Loucy (cell line): ENCODE results near the gene ESPL1.
A peak's percentile ranks its signal among the peaks of the same experiment; 100 is the strongest.

Experiments
- H2AFZ ChIP-seq: fragments of 200-600 bp; sonication (generic); 2 replicates; pipeline ENCODE4 v1.6.0; 2016; ENCODE audit warnings: antibody characterized with exemption, mild to moderate bottlenecking, low read length, moderate library complexity
- H3F3A ChIP-seq: fragments of 200-600 bp; 2 replicates; pipeline ENCODE4 v1.6.0; 2016; ENCODE audit warnings: antibody characterized with exemption, low read depth, mild to moderate bottlenecking
- H3K27me3 ChIP-seq: fragments of 200-600 bp; sonication (generic); 2 replicates; pipeline ENCODE4 v1.6.1; 2014; ENCODE audit warnings: low read length, mild to moderate bottlenecking; ENCODE audit not compliant: insufficient read depth, poor library complexity, severe bottlenecking
- H3K36me3 ChIP-seq: fragments of 200-600 bp; sonication (generic); 2 replicates; pipeline ENCODE4 v1.6.1; 2016; ENCODE audit warnings: low read length; ENCODE audit not compliant: insufficient read depth
- H3K4me1 ChIP-seq: fragments of 200-600 bp; sonication (generic); 2 replicates; pipeline ENCODE4 v1.5.1; 2014; ENCODE audit warnings: low read length, mild to moderate bottlenecking; ENCODE audit not compliant: insufficient read depth, poor library complexity, severe bottlenecking
- H3K4me2 ChIP-seq: fragments of 200-600 bp; sonication (generic); 2 replicates; pipeline ENCODE4 v1.6.0; 2014; ENCODE audit warnings: antibody characterized with exemption, low read length, low read depth, mild to moderate bottlenecking; ENCODE audit not compliant: poor library complexity, severe bottlenecking
- H3K4me3 ChIP-seq: fragments of 200-600 bp; sonication (generic); 2 replicates; pipeline ENCODE4 v1.5.1; 2014; ENCODE audit warnings: low read length, mild to moderate bottlenecking, mixed read lengths; ENCODE audit not compliant: poor library complexity, severe bottlenecking
- H3K79me2 ChIP-seq: fragments of 200-600 bp; sonication (generic); 2 replicates; pipeline ENCODE4 v1.6.1; 2014; ENCODE audit warnings: low read length; ENCODE audit not compliant: insufficient read depth
- H3K9ac ChIP-seq: fragments of 200-600 bp; sonication (generic); 2 replicates; pipeline ENCODE4 v1.6.0; 2014; ENCODE audit warnings: mild to moderate bottlenecking, low read depth, low read length, moderate library complexity; ENCODE audit not compliant: poor library complexity, severe bottlenecking
- H3K9me2 ChIP-seq: fragments of 200-600 bp; sonication (generic); replicated peaks from 2 replicates; pipeline ENCODE4 v1.6.1; 2016; ENCODE audit warnings: low read depth, low read length, mixed read lengths
- H3K9me3 ChIP-seq: fragments of 200-600 bp; sonication (generic); 2 replicates; pipeline ENCODE4 v1.6.1; 2014; ENCODE audit warnings: mild to moderate bottlenecking, antibody characterized with exemption, low read length, low read depth; ENCODE audit not compliant: insufficient read depth
- H4K20me1 ChIP-seq: fragments of 200-600 bp; sonication (generic); 2 replicates; pipeline ENCODE4 v1.6.0; 2014; ENCODE audit warnings: antibody characterized with exemption, low read length, mild to moderate bottlenecking; ENCODE audit not compliant: insufficient read depth, poor library complexity, severe bottlenecking
- EZH2phosphoT487 ChIP-seq: fragments of 200-600 bp; IDR thresholded peaks from 2 replicates; pipeline ENCODE4 v1.6.1; 2018; ENCODE audit warnings: antibody characterized with exemption, mild to moderate bottlenecking, moderate library complexity, borderline replicate concordance
- TF ChIP-seq, protein P1 (sequence below): fragments of 200-600 bp; sonication (generic); conservative IDR thresholded peaks from 2 replicates; pipeline ENCODE4 v1.5.1; 2014; ENCODE audit warnings: mild to moderate bottlenecking, antibody characterized with exemption, low read length

ESPL1 gene

DNA sequence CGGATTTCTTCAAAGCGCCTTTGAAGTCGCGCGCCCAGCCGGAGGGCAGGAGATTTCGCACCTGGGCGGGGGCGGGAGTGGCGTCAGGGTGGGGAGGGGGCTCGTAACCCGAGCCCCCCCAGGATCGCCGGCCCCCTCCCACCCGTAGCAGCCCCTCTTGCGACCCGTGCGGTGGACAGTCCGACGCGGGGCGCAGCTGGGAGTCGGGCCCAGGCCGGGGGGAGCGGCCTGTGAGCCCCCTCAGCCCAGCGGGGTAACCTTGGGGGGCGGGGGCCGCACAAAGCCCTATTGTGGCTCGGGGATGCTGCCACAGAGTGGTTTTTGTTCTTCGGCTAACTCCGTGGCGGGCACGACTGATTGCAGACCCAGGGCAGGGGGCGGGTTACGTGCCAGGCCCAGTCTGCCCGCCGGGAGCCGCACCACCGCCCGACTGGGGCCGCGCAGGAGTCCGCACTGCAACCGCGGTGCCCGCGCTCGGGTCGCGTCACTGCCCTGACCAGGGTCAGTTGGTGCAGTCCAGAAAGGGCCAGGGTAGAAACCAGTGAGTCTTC lies 57.5 kb downstream of the ESPL1 start:
- Histone ChIP-seq H3K36me3 (no peaks in the 10 kb centered on the region), H2AFZ (peak overlapping the region; percentile 87), H3K9me3 (no peaks in the 10 kb centered on the region), H3K9ac (peak overlapping the region; percentile 80), H3K79me2 (peaks cover 8% of the 10 kb centered on the region; the same call in 1 of the 2 replicates), H3K27me3 (no peaks in the 10 kb centered on the region), H3K4me3 (peak overlapping the region; percentile 78), H3K4me2 (peak overlapping the region; percentile 89), H3F3A (peaks cover 10% of the 10 kb centered on the region; the same call in 1 of the 2 replicates), H3K4me1 (peaks cover 30% of the 10 kb centered on the region), H4K20me1 (no peaks in the 10 kb centered on the region), H3K9me2 (no peaks in the 10 kb centered on the region)
- TF ChIP-seq, protein P1, sequence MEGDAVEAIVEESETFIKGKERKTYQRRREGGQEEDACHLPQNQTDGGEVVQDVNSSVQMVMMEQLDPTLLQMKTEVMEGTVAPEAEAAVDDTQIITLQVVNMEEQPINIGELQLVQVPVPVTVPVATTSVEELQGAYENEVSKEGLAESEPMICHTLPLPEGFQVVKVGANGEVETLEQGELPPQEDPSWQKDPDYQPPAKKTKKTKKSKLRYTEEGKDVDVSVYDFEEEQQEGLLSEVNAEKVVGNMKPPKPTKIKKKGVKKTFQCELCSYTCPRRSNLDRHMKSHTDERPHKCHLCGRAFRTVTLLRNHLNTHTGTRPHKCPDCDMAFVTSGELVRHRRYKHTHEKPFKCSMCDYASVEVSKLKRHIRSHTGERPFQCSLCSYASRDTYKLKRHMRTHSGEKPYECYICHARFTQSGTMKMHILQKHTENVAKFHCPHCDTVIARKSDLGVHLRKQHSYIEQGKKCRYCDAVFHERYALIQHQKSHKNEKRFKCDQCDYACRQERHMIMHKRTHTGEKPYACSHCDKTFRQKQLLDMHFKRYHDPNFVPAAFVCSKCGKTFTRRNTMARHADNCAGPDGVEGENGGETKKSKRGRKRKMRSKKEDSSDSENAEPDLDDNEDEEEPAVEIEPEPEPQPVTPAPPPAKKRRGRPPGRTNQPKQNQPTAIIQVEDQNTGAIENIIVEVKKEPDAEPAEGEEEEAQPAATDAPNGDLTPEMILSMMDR, result no peak
- TF ChIP-seq EZH2phosphoT487, result no peak

DNA sequence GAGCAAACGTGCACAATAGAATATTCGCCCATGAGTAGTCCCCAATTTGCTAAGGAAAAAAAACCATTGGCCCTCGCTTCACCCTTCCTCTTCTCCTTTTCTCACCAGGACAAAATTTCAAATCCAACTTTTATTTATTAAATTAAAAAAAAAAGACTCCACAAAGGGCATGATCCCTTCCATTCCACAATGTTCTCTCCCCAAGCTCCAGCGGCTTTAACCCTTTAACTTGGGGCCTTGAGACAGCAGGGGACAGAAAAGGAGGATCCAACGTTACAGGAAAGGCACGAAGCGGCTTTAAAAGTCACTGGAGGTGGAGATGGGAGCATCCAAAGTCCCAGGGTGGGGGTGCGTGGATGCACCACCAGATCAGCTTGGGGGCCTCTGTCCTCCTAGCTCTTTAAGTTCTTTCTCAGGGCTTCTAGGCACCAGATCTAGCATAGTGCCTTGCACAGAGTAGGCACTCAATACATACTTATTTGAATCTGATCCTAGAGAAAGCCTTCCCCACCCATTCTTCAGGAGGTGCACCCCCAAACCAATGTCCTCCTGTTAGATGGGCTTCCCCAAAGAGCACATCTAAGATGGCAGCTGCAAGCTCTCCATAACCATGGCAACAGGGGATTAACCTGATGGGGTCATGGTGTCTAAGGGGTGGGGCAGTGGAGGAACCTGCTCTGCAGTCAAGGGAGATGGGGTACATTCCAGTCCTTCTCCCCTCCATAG lies 58.5 kb downstream of the ESPL1 start:
- Histone ChIP-seq H3K27me3 (no peaks in the 10 kb centered on the region), H2AFZ (no peak overlapping the region), H3K4me1 (peaks cover 25% of the 10 kb centered on the region), H3K9me2 (no peaks in the 10 kb centered on the region), H4K20me1 (no peaks in the 10 kb centered on the region), H3K9ac (no peak overlapping the region), H3K36me3 (no peaks in the 10 kb centered on the region), H3F3A (peaks cover 10% of the 10 kb centered on the region; the same call in 1 of the 2 replicates), H3K79me2 (0 out of 2 replicates have a peak, but pooled peaks cover 4% of the 10 kb centered on the region), H3K4me2 (peak overlapping the region; percentile 89), H3K9me3 (no peaks in the 10 kb centered on the region), H3K4me3 (peak overlapping the region; percentile 78)
- TF ChIP-seq EZH2phosphoT487, result no peak
- TF ChIP-seq, protein P1, result no peak

DNA sequence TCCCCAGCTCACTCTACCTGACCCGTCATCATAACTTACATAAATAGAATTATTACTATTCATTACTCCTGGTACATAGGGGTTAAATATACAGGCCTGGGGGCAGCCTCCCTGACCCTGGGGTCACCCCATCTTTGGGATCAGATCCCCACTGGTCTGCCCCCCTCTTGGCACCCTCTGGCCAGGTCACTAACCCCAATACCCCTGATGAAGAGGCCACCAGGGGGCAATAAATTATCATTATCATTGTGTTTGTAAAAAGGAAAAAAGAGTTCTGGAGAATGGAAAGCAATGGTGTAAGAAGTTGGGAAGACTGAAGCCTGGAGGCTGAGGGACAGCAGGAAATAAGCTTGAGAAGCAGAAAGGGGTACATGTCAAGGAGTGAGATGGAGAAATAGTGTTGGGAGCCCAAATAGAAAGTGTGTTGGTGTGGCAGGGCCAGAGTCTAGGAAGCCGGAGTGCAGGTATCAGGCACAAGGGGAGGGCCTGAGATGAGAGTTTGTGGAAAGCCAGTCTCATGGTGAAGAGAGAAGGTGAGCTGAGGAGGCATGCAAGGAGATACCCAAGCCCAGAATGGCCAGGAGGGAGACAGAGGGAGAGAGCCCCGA lies 59.4 kb downstream of the ESPL1 start:
- Histone ChIP-seq H4K20me1 (no peaks in the 10 kb centered on the region), H2AFZ (no peak overlapping the region), H3K27me3 (no peaks in the 10 kb centered on the region), H3K9me3 (no peaks in the 10 kb centered on the region), H3K36me3 (no peaks in the 10 kb centered on the region), H3K4me3 (no peak overlapping the region), H3K9me2 (no peaks in the 10 kb centered on the region), H3K79me2 (0 out of 2 replicates have a peak, but pooled peaks cover 4% of the 10 kb centered on the region), H3K4me2 (no peak overlapping the region), H3K9ac (no peak overlapping the region), H3F3A (peaks cover 10% of the 10 kb centered on the region; the same call in 1 of the 2 replicates), H3K4me1 (peaks cover 22% of the 10 kb centered on the region)
- no peak for TF ChIP-seq EZH2phosphoT487
- TF ChIP-seq, protein P1, result peak; percentile 63
